Raji (cell line): ENCODE measurements around the gene ZNRF3.

Experiments used
- POLR2A ChIP-seq: IDR thresholded peaks from 2 replicates; pipeline ENCODE4 v1.6.1; 2011; ENCODE audit warnings: low read depth, low read length, control low read depth; ENCODE audit not compliant: insufficient read depth

ZNRF3 gene

GRCh38 chr22:28874811-28875320, 8.5 kb upstream of the ZNRF3 start:
- no peak for TF ChIP-seq POLR2A

- TF ChIP-seq POLR2A: no peak
These were observed 861 bp upstream of the ZNRF3 start for GRCh38 chr22:28882545-28882877.

- TF ChIP-seq POLR2A: no peak
These were observed 215 bp downstream of the ZNRF3 start for GRCh38 chr22:28883657-28883916.

GRCh38 chr22:28883917-28884746, 760 bp downstream of the ZNRF3 start:
- TF ChIP-seq POLR2A: no peak

GRCh38 chr22:28884747-28885350, 1.5 kb downstream of the ZNRF3 start:
- no peak for TF ChIP-seq POLR2A

- no peak for TF ChIP-seq POLR2A
These were observed 2.6 kb downstream of the ZNRF3 start for GRCh38 chr22:28885939-28886338.

- TF ChIP-seq POLR2A: no peak
These were observed 4.5 kb downstream of the ZNRF3 start for GRCh38 chr22:28887725-28888459.

- TF ChIP-seq POLR2A: no peak
These were observed 6.2 kb downstream of the ZNRF3 start for GRCh38 chr22:28889478-28890024.

GRCh38 chr22:28891156-28891733, 7.9 kb downstream of the ZNRF3 start:
- no peak for TF ChIP-seq POLR2A

GRCh38 chr22:28892175-28892731, 8.9 kb downstream of the ZNRF3 start:
- no peak for TF ChIP-seq POLR2A

- no peak for TF ChIP-seq POLR2A
These were observed 10.4 kb downstream of the ZNRF3 start for GRCh38 chr22:28893810-28894209.

GRCh38 chr22:28894334-28894733, 11.0 kb downstream of the ZNRF3 start:
- TF ChIP-seq POLR2A: no peak

GRCh38 chr22:28894807-28895206, 11.4 kb downstream of the ZNRF3 start:
- no peak for TF ChIP-seq POLR2A

GRCh38 chr22:28896611-28897010, 13.2 kb downstream of the ZNRF3 start:
- no peak for TF ChIP-seq POLR2A

- no peak for TF ChIP-seq POLR2A
These were observed 14.9 kb downstream of the ZNRF3 start for GRCh38 chr22:28898233-28898629.

GRCh38 chr22:28899199-28899853, 16.0 kb downstream of the ZNRF3 start:
- TF ChIP-seq POLR2A: no peak
